ENCODE data around the gene FOXP2.
"Not testable (repeated sequence)": the region's sequence is repeated elsewhere in the genome, so short reads cannot be mapped to it uniquely, and the experiment has no call there.

Gene FOXP2

GRCh38 chr7:114440927-114441326 is 26.3 kb downstream of the FOXP2 start:
- H3K4me1 Mint-ChIP-seq, H3K4me3 Mint-ChIP-seq, H3K9me3 Mint-ChIP-seq, H3K27me3 Mint-ChIP-seq, CTCF ChIA-PET, H3K27ac Mint-ChIP-seq, H3K36me3 Mint-ChIP-seq, DNase-seq: not testable (repeated sequence)

GRCh38 chr7:114444196-114444595 is 29.6 kb downstream of the FOXP2 start:
- H3K27ac Mint-ChIP-seq: no peak overlapping the region
- H3K9me3 Mint-ChIP-seq: no peaks in the 10 kb centered on the region
- no peaks in the 10 kb centered on the region for H3K4me1 Mint-ChIP-seq
- no peak overlapping the region for H3K4me3 Mint-ChIP-seq
- CTCF ChIA-PET: no interaction called here
- no peak for DNase-seq
- H3K27me3 Mint-ChIP-seq: no peaks in the 10 kb centered on the region
- no peaks in the 10 kb centered on the region for H3K36me3 Mint-ChIP-seq

- DNase-seq: no peak
- CTCF ChIA-PET: no interaction called here
- no peaks in the 10 kb centered on the region for H3K4me1 Mint-ChIP-seq
These were observed 35.8 kb downstream of the FOXP2 start for GRCh38 chr7:114450431-114450830.

GRCh38 chr7:114459574-114459973 is 45.0 kb downstream of the FOXP2 start:
- no peak overlapping the region for H3K27ac Mint-ChIP-seq
- CTCF ChIA-PET: no interaction called here
- H3K4me1 Mint-ChIP-seq: no peaks in the 10 kb centered on the region
- no peaks in the 10 kb centered on the region for H3K27me3 Mint-ChIP-seq
- H3K36me3 Mint-ChIP-seq: no peaks in the 10 kb centered on the region
- no peak for DNase-seq
- H3K4me3 Mint-ChIP-seq: no peak overlapping the region
- H3K9me3 Mint-ChIP-seq: no peaks in the 10 kb centered on the region

More at GRCh38 chr7:114450431-114450830, 35.8 kb downstream of the FOXP2 start:
- Mint-ChIP-seq H3K27me3 (no peaks in the 10 kb centered on the region), H3K4me3 (no peak overlapping the region), H3K36me3 (no peaks in the 10 kb centered on the region), H3K9me3 (no peaks in the 10 kb centered on the region), H3K27ac (no peak overlapping the region)

GRCh38 chr7:114460021-114460420 is 45.4 kb downstream of the FOXP2 start:
- DNase-seq: no peak
- no peaks in the 10 kb centered on the region for H3K27me3 Mint-ChIP-seq
- H3K4me1 Mint-ChIP-seq: no peaks in the 10 kb centered on the region
- CTCF ChIA-PET: no interaction called here
- no peak overlapping the region for H3K4me3 Mint-ChIP-seq
- H3K27ac Mint-ChIP-seq: no peak overlapping the region
- no peaks in the 10 kb centered on the region for H3K9me3 Mint-ChIP-seq
- no peaks in the 10 kb centered on the region for H3K36me3 Mint-ChIP-seq

- Mint-ChIP-seq H3K27me3 (no peaks in the 10 kb centered on the region), H3K36me3 (no peaks in the 10 kb centered on the region), H3K9me3 (no peaks in the 10 kb centered on the region), H3K4me1 (no peaks in the 10 kb centered on the region), H3K27ac (no peak overlapping the region), H3K4me3 (no peak overlapping the region)
- CTCF ChIA-PET: no interaction called here
- DNase-seq: no peak
These were observed 52.3 kb downstream of the FOXP2 start for GRCh38 chr7:114466917-114467316.

- Mint-ChIP-seq H3K9me3 (no peaks in the 10 kb centered on the region), H3K4me3 (no peak overlapping the region), H3K27ac (no peak overlapping the region), H3K36me3 (no peaks in the 10 kb centered on the region), H3K4me1 (no peaks in the 10 kb centered on the region), H3K27me3 (no peaks in the 10 kb centered on the region)
- CTCF ChIA-PET: no interaction called here
- DNase-seq: no peak
These were observed 54.2 kb downstream of the FOXP2 start for GRCh38 chr7:114468844-114469243.

GRCh38 chr7:114472896-114473512 is 58.4 kb downstream of the FOXP2 start:
- DNase-seq: no peak
- H3K27ac Mint-ChIP-seq: no peak overlapping the region

GRCh38 chr7:114478384-114478783 is 63.8 kb downstream of the FOXP2 start:
- H3K36me3 Mint-ChIP-seq: no peaks in the 10 kb centered on the region
- DNase-seq: no peak
- no peak overlapping the region for H3K4me3 Mint-ChIP-seq
- no peaks in the 10 kb centered on the region for H3K4me1 Mint-ChIP-seq
- H3K9me3 Mint-ChIP-seq: no peaks in the 10 kb centered on the region
- H3K27ac Mint-ChIP-seq: no peak overlapping the region
- no peaks in the 10 kb centered on the region for H3K27me3 Mint-ChIP-seq
- CTCF ChIA-PET: no interaction called here

More at GRCh38 chr7:114472896-114473512, 58.4 kb downstream of the FOXP2 start:
- Mint-ChIP-seq H3K36me3 (no peaks in the 10 kb centered on the region), H3K9me3 (no peaks in the 10 kb centered on the region), H3K4me1 (no peaks in the 10 kb centered on the region), H3K4me3 (no peak overlapping the region), H3K27me3 (no peaks in the 10 kb centered on the region)
- CTCF ChIA-PET: no interaction called here

- no peak overlapping the region for H3K27ac Mint-ChIP-seq
- no peaks in the 10 kb centered on the region for H3K4me1 Mint-ChIP-seq
- no peak for DNase-seq
- H3K36me3 Mint-ChIP-seq: no peaks in the 10 kb centered on the region
- H3K9me3 Mint-ChIP-seq: no peaks in the 10 kb centered on the region
- H3K4me3 Mint-ChIP-seq: no peak overlapping the region
- H3K27me3 Mint-ChIP-seq: no peaks in the 10 kb centered on the region
- CTCF ChIA-PET: no interaction called here
These were observed 67.4 kb downstream of the FOXP2 start for GRCh38 chr7:114481999-114482398.

- no peak for DNase-seq
- no peak overlapping the region for H3K4me3 Mint-ChIP-seq
- H3K9me3 Mint-ChIP-seq: peaks cover 8% of the 10 kb centered on the region
- H3K4me1 Mint-ChIP-seq: no peaks in the 10 kb centered on the region
- H3K27ac Mint-ChIP-seq: no peak overlapping the region
- CTCF ChIA-PET: no interaction called here
- no peaks in the 10 kb centered on the region for H3K36me3 Mint-ChIP-seq
- H3K27me3 Mint-ChIP-seq: no peaks in the 10 kb centered on the region
These were observed 69.6 kb downstream of the FOXP2 start for GRCh38 chr7:114484226-114484625.

DNA sequence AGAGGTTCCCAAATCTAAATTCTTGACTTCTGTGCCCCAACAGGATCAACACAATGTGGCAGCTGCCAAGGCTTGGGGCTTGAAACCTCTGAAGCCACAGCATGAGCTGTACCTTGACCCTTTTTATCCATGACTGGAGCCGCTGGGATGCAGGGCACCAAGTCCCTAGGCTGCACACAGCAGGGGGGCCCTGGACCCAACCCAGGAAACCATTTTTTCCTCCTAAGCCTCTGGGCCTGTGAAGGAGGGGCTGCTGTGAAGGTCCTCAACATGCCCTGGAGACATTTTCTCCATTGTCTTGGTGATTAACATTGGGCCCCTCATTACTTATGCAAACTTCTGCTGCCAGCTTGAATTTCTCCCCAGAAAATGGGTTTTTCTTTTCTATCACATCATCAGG is 72.6 kb downstream of the FOXP2 start:
- no peaks in the 10 kb centered on the region for H3K27me3 Mint-ChIP-seq
- H3K36me3 Mint-ChIP-seq: no peaks in the 10 kb centered on the region
- H3K9me3 Mint-ChIP-seq: peaks cover 9% of the 10 kb centered on the region
- H3K4me3 Mint-ChIP-seq: no peak overlapping the region
- CTCF ChIA-PET: no interaction called here
- no peak for DNase-seq
- H3K4me1 Mint-ChIP-seq: no peaks in the 10 kb centered on the region
- H3K27ac Mint-ChIP-seq: no peak overlapping the region

- CTCF ChIA-PET: no interaction called here
- no peaks in the 10 kb centered on the region for H3K27me3 Mint-ChIP-seq
- no peaks in the 10 kb centered on the region for H3K36me3 Mint-ChIP-seq
- H3K9me3 Mint-ChIP-seq: peaks cover 9% of the 10 kb centered on the region
- DNase-seq: no peak
- no peak overlapping the region for H3K27ac Mint-ChIP-seq
- no peaks in the 10 kb centered on the region for H3K4me1 Mint-ChIP-seq
- H3K4me3 Mint-ChIP-seq: no peak overlapping the region
These were observed 74.1 kb downstream of the FOXP2 start for GRCh38 chr7:114488696-114489095.

DNA sequence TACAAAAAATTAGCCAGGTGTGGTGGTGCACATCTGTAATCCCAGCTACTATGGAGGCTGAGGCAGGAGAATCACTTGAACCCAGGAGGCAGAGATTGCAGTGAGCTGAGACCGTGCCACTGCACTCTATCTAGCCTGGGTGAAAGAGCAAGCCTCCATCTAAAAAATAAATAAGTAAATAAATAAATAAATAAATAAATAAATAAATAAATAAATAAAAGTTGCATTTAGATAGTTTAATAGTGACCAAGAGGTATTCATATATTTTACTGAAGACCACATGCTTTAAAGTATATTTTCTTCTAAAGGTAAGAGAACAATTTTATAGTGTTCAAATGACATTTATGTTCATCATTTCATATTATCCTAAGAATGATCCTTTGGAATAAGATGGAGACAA is 82.9 kb downstream of the FOXP2 start:
- H3K27me3 Mint-ChIP-seq, H3K36me3 Mint-ChIP-seq, H3K9me3 Mint-ChIP-seq, H3K4me1 Mint-ChIP-seq, H3K4me3 Mint-ChIP-seq, H3K27ac Mint-ChIP-seq, DNase-seq, CTCF ChIA-PET: not testable (repeated sequence)

- no peaks in the 10 kb centered on the region for H3K9me3 Mint-ChIP-seq
- H3K4me3 Mint-ChIP-seq: no peak overlapping the region
- no peaks in the 10 kb centered on the region for H3K36me3 Mint-ChIP-seq
- no peaks in the 10 kb centered on the region for H3K27me3 Mint-ChIP-seq
- DNase-seq: no peak
- CTCF ChIA-PET: no interaction called here
- no peak overlapping the region for H3K27ac Mint-ChIP-seq
- no peaks in the 10 kb centered on the region for H3K4me1 Mint-ChIP-seq
These were observed 88.0 kb downstream of the FOXP2 start for GRCh38 chr7:114502454-114503254.

Data from activated naive CD4-positive, alpha-beta T cell treated with anti-CD3 and anti-CD28 coated beads, Interleukin-2, amount 10 ng/mL, durations not matched to agents 7 days and 5 days (primary cell).